DMS153 treated with DMSO at 0.1 percent for 48 hours (cell line): ENCODE results near the gene RTN4RL1.

Experiments used
- DNase-seq: peaks from one replicate; lab custom pipeline; 2025; ENCODE audit not compliant: unreplicated experiment; lab: John Stamatoyannopoulos, UW

The RTN4RL1 gene, protein sequence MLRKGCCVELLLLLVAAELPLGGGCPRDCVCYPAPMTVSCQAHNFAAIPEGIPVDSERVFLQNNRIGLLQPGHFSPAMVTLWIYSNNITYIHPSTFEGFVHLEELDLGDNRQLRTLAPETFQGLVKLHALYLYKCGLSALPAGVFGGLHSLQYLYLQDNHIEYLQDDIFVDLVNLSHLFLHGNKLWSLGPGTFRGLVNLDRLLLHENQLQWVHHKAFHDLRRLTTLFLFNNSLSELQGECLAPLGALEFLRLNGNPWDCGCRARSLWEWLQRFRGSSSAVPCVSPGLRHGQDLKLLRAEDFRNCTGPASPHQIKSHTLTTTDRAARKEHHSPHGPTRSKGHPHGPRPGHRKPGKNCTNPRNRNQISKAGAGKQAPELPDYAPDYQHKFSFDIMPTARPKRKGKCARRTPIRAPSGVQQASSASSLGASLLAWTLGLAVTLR

DNA sequence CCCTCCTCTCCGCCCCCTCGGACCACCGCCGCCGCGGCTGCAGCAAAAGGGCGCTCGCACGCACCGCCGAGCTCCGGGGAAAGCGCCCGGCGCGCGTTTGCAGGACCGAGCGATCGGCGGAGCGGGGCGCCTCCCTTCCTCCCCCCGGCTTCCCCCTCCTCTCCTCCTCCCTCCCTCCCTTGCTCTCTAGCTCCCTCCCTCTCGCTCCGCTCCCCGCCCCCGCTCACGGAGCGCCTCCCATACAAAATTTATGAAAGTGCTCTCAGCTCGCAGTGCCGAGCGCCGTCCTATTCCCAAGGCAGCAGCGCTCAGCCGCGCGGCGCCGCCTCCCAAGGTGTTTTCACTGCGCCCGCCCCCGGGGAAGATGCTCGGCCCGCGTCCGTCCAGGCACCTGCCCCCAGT is at the start of gene RTN4RL1:
Gene RTN4RL1 (minus strand): TSS at position 115 of the 402 bp plus-strand sequence. CDS start 469 bp downstream, outside the sequence.
- DNase-seq: no peak

DNA sequence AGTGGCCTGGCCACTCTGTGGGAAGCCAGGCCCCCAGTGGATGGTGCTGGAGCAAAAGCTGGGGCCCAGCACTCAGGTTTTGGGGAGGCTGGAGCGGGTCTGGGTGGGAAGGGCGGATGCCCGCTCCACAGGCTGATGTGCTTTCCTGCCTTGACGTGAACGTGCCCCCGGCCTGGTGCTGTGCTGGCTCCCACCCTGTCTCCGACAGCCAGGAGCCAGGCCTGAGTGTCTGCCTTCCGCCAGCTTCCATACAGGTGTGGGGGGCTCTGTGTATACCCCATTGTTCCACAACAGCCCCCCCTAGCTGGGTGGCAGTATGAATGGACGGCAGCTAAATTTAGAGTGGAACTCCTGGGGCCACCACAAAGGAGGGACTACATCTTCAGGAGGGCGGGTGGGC is 49.8 kb upstream of the RTN4RL1 start:
- DNase-seq: no peak

DNA sequence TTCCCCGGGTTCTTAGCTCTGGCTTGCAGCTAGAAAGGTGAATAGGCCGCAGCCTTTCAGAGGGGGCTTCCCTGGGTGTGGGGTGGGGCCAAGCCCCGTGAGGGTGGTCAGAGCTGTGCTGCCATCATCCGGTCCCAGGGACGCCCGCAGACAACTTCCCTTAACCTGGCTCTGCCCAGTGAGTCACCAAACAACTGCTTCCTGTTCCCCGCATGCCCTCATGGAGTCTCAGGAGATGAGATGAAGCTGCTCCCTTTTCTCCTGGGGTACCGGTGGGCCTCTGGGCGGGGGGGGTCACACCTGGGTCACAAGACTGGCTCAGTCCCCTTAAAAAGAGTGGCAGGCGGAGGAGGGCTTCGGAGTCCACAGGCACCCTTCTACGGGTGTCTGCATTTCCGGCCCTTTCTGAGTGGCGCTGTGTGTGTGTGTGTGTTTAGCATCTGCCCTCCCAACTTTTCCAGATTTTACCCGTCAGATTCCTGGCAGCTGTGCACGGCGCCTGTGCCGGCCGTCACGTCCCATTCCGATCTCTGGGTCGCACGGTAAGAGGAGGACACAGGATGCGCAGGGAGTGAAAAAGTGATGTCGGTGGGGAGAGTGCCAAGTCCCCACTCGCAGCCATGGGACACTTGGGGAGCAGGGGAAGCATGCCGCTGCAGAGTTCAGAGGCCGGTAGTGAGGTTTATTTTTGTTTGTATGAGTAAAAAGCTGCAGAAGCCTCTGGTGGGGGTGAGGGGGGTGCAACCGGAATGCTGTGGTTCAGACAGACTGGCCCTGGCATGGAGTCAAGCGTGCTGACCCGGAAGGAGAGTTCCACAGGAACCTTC is 46.5 kb upstream of the RTN4RL1 start:
- no peak for DNase-seq

DNA sequence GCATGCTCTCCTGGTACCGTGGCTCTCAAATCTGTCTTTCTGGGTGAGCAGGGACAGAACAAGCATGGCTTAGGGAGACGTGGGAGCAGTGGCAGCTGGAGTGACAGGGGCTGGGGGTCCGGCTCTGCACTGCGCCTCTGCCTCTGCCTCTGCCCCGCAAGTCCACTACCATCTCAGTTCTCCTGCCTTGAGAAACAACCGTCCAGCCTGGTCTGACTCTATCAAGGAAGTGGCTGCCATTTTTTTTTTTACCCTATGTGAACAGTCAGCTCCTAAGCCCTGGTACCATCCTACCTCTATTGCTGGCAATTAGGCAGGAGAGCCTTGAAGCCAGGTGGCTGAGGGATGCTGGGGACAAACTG is 45.9 kb upstream of the RTN4RL1 start:
- no peak for DNase-seq

DNA sequence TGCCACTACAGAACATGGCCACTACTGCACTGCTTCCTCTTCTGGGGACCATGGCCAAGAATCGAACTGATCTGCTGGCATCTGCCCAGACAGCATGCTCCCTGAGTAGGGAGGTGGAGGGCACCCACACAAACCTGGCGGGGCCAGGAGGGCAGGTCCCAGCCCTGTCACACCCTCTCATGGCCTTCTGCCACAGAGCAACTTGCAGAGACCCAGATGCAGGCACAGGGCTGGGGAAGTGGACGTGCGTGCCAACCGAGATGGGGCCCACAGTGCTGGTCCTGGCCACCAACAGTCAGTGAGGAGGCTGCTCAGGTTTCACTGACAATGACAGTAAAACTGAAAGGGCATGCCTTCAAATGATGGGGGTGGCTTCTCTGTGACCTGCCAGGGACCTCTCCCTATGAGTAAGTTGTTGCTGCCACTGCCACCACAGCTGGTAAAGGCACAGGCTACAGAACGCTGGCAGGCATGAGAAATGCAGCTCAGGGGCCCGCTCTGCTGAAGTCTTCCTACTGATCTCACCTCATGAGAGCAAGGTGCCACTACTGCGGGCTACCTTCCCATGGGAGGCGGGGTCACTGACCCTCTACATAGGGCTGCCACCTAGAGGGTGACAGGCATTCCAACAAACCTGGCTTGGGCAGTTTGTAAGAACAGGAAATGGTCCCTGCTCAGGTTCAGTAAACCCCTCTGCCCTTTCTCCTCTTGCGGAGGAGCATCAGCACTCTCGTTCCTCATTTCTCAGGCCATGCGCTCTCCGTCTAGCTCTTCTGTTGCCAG is 45.3 kb upstream of the RTN4RL1 start:
- DNase-seq: no peak

DNA sequence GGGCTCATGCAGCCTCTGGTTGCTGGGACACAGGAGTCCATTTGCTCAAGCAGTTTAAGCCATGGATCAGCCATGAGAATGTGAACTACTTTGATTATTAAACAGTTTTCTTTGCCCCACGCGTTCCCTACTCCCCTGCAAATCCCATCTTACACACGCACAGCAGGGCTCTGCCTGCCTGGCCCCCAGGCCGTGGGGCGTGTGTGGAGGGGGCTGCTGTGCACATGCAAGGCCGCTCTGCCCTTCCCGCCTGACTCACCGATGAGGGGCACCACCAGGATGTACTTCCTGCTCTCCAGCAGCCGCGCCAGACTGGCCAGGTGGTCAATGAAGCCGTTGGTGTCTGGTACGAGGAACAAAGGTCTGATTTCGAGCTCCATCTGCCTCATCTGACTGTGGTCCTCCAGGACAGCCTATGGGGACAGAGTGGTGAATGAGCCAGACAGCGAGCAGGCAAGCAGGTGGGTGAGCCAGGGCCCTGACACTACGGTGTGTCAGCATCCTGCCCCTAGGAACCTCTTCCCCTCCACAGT is 43.5 kb upstream of the RTN4RL1 start:
- no peak for DNase-seq

DNA sequence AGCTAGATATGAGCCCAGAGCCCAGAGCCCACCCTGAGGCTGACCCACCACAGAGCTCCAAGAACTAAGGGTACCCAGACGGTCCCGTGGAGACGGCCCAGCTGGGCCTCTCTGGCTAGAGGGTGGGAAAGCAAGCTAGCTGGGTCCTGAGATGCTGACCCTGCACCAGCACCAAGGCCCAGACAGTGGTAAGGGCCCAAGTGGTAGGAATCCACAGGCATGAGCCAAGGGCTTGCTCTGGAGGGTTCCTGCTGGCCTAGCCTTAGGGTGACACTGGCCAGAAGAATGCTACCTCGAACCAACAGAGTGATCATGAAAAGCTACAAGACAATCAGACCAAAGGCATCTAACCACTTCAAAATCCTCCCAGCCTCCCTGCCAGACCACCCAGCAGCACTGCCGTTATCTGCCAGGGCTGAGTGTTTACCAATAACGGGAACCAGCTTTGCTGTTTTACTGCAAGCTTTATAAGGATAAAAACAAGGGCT is 42.9 kb upstream of the RTN4RL1 start:
- no peak for DNase-seq

DNA sequence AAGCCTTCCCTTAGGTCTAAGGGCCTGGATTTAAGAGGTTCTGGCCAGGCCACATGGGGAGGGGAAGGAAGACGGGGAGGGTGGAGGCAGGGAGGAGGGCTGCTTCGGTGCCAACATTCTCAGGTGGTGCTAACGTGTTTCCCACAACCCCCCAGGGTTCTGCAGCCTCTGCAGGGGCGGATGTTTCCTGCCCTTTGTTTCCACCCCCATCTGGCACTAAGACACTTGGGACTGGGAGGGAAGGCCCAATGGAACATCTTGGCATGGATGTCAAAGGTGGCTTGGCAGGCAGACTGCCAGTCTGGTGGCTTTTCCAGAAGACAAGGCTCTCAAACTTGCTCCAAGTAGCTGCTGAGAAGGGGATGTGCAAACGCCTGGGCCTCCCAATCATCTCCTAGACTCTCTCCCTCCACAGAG is 42.5 kb upstream of the RTN4RL1 start:
- no peak for DNase-seq

DNA sequence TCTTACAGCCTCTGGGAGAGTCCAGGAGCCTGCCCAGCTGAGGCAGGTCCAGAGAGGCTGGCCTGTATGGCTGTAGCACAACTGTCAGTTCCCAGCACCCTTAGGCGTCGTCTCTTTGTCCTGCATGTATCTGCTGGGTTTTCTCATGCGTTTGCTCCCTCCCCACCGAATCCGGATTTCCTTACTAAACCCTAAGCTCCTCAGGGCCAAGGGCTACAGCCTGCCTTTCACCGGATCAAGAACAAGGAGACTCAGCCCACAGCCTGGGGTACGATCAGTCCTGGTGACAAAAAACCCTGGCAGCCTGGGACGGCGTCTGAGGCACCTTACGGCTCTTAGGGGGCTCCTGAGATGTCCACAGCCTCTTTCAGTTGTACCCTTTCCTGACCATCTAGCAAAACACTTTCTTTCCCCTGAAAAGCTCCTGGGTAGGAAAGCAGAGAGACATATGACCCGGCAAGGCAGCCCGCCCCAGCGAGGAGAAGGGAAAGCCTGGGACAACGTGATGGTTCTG is 42.0 kb upstream of the RTN4RL1 start:
- DNase-seq: no peak

DNA sequence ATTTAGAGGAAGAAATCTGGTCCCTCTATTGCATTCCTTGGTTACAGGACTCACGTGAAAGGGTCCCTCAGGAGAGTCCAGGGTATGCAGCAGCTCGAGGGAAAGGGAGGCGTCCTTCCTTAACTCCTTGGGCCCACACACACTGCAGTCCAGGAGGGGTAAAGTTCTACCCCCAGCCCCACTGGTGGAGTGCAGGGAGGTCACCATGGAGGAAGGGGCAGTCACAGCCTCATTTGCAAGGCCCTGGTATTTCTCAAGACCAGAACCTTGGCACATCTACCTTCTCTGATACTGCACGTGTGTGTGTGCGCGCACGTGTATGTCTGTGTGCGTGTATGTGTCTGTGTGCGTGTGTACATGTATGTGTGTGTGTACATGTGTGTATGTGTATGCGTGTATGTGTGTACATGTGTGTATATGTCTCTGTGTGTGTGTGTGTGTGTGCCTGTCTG is 40.8 kb upstream of the RTN4RL1 start:
- no peak for DNase-seq

DNA sequence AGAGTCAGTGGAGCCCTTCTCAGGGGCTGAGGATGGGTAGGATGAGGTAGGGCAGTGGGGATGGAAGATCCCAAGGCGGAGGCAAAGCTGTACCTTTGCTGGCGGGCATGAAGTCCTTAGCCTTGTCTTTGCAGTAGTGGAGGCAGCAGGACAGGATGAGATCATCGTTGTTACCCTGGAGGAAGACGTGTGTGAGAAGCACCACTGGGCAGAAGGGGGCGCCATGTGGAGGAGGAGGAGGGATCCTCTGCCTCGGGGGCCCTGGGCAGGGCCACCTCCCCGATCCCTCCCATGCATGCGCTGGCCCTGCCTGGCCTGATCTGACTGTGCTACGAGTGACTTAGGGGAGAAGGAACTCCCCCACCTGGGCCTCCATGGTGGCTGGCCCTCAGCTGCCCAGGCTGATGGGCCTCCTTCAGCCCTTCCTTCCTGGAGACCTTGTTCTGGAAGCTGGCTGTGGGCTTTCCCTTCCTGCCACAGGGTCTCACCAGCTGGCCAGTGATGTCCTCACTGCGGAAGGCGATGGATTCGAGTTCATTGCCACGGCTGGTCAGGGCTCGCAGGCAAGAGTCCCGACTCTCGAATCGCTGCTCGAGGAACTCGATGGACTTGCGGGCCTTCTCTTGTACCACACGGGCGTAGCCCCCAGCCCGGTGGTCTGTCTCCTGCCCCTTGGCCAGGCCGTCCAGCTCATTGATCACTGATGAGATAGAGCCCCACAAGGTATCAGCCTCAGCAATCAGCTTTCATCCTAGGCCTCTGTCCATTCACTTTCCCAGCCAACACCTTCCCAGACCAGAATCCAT is 40.0 kb upstream of the RTN4RL1 start:
- DNase-seq: no peak

DNA sequence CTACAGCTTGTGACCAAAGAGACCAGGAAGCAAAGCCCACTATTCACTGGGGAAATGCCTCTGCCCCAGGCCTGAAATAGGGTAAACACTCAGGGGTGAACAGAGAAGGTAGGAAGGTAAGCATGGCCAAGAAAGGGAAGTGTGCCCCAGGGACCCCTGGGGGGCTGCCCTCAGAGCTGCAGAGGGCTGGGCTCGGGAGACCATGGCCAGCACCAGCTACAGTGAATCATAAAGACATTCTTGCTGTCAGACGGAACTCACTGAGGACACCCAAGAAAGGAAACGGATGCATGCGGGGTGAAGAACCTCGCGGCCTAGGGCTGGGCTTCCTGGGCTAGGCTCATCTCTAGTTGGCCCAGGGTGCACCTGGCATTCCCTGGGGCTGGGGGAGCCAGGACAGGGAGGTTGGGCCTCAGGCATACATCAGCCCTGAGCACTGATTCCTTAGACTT is 39.4 kb upstream of the RTN4RL1 start:
- no peak for DNase-seq

DNA sequence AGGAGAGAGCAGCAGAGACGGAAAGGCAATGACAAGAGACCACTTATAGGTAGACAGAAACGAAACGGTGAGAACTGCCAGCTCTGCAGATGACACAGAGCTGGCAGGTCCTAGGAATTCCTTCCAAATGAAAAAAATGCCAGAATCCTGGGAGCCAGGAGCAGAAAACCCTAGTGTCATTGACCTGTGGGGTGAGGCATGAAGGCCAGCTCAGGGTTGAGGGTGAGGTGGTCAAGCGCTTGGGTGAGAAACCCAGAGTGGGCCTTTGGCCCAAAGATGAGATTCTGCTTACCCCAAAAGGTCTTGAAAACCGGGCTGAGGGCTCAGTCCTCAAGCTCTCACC is 39.0 kb upstream of the RTN4RL1 start:
- no peak for DNase-seq

DNA sequence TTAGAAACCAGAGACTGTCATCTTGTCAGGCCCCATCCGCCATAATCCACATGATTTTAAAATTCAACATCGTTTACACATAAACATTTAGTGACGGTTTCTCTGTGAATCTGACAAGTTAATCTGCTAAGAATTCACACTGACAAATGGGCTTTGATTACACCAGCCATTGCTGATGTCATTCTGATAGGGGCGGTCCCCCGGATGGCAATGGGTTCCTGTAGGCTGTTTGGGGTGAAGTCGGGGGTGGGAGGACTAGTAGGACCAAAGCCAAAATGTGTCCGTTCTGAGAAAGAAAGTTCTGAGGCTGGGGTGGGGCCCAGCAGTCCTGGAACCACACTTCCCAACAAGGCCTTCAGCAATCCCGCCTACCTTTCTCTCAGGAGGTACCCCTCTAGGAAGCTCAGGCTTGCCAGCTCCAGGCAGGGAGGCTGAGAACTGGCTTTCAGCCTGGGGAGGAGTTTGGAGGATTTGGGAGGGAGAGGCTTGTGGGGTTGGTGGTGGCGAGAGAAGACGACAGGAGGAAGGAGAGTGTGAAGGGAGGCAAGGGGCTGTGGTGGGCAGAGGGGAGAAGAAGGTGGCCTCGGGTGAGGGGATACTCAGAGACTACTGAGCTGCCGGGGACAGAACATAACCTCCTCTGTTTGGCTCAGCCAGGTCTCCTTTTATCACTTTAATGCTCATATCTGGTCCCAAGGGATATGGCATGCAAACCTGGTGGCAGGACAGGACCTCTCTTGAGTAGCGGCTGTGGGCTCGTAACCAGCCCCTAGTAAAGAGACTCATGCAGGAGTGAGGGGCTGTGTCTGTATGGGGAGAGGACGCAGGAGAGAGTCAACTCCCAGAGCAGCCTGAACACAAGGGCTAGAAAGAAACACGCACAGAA is 38.4 kb upstream of the RTN4RL1 start:
- DNase-seq: no peak

DNA sequence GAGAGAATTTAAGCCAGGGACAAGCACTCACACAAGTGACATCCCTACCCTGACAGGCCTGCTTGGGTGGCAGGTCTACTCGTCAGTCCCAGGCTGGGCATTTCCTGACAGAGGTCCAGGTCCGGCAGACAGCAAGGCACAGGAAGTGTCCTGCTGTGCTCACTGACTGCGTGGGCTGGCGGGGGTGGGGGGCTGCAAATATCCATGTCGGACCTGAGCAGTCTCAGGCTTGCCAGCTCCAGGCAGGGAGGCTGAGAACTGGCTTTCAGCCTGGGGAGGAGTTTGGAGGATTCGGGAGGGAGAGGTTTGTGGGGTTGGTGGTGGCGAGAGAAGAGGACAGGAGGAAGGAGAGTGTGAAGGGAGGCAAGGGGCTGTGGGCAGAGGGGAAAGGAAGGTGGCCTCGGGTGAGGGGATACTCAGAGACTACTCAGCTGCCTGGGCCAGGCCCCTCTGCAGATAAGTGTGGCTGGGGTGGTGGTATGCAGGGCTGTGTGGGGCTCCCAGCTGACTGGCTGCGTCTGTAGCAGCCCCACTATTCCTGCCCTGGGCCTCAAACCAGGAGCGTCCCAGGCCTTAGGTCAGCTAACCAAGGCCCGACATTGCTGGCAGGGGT is 37.5 kb upstream of the RTN4RL1 start:
- no peak for DNase-seq

DNA sequence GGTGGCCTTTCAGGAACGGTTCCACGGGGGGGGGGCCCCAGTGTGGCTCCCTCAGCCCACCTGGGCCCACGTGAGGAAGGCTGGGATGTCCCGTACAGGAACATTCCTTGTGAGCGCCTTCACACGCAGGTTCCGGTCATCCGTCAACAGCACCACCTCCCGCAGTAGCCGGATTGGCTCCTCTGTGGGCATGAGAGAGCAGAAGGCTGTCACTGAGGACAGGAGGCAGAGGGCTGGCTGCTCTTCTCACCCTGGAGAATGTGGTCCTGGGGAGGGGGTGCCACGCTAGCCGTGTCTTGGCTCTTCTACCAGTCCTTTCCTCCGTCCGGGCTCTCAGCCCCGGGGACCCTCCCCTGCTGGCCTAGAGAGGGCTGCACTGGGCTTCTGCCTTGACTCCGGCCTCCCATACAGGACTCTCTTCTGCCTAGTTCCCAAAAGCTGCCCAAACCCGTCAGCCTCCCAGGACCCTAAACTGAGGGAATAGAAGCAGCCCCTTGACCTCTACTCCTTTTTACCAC is 36.4 kb upstream of the RTN4RL1 start:
- DNase-seq: no peak

DNA sequence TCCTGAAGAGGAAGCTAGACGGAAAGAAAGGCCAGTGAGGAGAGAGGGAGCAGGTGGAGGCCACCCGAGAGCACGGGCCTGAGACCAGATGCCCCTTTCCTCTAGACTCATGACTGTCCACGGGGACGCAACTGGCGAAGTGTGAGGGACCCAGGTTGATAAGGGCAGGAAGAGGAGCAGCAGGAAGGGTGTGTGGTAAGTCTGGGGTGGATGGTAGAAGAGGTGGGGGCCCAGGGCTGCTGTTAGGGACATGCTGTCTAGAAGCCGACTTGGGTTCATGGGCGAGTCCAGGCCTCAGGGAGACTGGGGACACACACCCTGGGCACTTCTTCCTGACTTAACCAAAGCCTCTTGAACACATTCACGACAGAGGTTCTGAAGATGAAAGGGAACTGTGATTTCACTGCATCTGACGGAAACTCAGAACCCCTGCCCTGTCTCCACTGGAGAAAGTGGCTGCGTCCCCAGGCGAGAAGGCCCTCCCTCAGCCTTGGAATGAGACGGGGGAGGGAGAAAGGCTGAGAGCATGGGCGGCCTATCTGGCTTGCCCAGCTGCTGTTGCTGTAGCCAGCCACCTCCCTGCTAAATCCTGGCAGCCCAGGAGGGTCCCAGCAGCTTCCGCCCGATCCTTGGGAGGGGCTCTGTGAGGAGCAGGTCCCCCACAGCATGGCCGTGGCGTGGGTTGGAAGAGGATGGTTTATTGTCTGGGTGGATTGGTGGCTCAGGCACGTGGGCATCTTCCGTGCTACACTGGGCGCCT is 35.7 kb upstream of the RTN4RL1 start:
- no peak for DNase-seq

DNA sequence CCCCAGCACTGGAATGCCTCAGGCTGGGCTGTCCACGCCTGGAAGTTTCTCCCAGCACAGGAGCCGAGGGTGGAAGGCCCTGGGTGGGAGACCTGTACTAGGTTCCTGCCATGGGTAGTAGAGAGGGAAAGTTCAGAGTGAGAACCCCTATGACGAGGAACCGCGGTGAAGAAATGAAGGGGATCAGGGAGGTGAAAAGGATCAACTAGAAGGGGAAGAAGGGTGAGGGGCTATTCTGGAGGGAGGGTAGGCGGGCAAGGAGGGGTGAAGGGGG is 35.2 kb upstream of the RTN4RL1 start:
- DNase-seq: no peak
